Left renal cortex interstitium (tissue), 4 donors: ENCODE data around the gene IL1RAPL2. TPM values are rescaled to one million over a fixed set of nuclear protein-coding genes. Genes with fewer than 3 reads are reported as not detected.
A peak's percentile ranks its signal among the peaks of the same experiment; 100 is the strongest.
"Not testable (repeated sequence)": the region's sequence is repeated elsewhere in the genome, so short reads cannot be mapped to it uniquely, and the experiment has no call there.

Experiments
- DNase-seq, 4 donors: peaks; one replicate each; pipeline ENCODE4 v3.0.0-alpha.2; 2013; ENCODE audit warnings: low read depth in 4 of 4, low spot score in 2 of 4, missing footprints in 1 of 4
- polyA plus RNA-seq, 4 donors: library from polyadenylated mRNA; unstranded; fragments of 120-200 nt; gene quantifications; one replicate each; pipeline ENCODE4 v1.2.1, GENCODE V29; 2013; ENCODE audit not compliant: insufficient read length in 4 of 4

Gene IL1RAPL2
- polyA plus RNA-seq, 4 donors = 0.93 to 1.5 (median 1.3) TPM

DNA sequence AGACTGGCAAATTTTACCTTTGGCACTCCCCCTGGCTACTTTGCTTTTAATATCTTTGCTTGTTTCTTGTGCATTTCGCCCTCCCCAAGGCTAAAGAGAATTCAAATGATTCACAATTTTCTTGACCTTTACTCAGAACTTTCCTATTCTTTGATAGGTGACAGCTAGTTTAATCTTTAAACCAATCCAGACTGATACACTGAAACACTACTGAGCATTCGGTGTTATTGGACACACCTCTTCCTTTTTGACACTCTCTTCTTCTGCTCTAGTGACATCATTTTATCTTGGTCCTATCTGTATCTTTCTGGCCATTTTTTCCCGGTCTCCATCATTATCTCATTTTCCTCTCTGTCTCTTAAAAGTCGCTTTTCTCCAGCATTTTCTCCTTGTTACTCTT lies 103.1 kb downstream of the IL1RAPL2 start:
- DNase-seq = no peak

DNA sequence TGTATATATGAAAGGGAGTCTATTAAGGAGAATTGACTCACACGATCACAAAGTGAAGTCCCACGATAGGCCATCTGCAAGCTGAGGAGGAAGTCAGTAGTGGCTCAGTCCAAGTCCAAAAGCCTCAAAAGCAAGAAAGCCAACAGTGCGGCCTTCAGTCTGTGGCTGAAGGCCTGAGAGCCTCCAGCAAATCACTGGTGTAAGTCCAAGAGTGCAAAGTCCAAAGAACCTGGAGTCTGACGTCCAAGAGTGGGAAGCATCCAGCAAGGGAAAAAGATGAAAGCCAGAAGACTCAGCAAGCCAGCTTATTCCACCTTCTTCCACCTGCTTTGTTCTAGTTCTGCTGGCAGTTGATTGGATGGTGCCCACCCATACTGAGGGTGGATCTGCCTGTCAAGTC lies 104.1 kb downstream of the IL1RAPL2 start:
- no peak for DNase-seq

GRCh38 chrX:104677517-104677916 lies 111.5 kb downstream of the IL1RAPL2 start:
- not testable (repeated sequence) for DNase-seq

DNA sequence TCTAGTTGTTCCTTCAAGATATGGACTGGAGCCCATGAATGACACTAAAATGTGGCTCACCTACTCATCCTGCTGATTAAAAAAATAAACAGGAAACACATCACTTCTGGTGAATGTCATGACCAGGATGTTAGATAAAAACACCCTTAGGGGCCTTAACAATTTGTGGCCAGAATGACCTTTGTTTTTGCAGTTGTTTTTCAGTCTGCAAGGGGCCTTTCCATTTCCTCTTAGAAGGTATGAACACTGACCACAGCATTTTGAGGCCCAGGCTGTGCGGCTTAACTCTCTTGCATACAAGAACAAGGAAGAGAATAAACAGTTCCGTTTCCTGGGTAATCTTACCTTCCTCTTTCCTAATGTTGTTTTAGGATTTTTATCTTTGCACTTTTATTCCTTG lies 113.2 kb downstream of the IL1RAPL2 start:
- no peak for DNase-seq

- DNase-seq = no peak
Measured at GRCh38 chrX:104681214-104681613, 115.2 kb downstream of the IL1RAPL2 start.

- DNase-seq = no peak
Measured at GRCh38 chrX:104684077-104684476, 118.1 kb downstream of the IL1RAPL2 start.

- DNase-seq = no peak
Measured at GRCh38 chrX:104695593-104695992, 129.6 kb downstream of the IL1RAPL2 start.

DNA sequence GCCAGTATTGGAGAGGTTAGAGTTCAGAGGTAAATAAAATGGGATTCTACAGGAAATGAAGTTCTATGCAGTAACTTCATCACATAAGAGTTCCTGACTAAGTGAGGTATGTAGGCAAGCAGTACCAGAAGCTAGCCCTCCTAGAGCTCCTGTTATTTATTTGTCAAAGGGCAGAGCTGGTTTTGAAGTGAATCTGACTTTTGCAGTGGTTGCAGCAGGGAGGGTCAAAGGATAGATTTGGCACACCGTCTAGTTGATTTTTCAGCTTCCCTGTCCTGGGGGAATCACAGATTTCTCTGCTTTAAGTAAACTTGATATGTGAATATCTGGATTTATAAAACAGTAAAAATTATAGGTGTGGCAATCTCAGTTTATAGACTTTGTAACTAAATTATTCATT lies 130.7 kb downstream of the IL1RAPL2 start:
- no peak for DNase-seq

DNA sequence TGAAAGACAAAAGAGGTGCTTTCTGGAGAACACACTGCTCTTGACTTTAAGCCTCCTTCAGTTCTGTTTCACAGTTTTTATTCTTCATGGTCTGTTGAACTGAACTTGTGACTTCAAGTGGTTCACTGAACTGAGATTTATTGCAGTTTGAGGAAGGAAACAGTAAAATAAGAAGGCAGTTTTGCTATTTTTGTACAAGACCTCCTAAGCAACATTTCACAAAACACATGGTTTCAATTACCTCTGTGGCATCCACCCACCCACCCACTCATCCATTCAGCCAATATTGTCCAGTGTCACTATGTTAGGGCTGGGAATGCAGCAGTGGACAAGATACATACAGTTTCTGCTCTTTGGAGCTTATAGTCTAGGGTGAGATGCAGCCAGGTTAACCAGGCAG lies 131.3 kb downstream of the IL1RAPL2 start:
- peak; percentile 34 to 65 (median 52) for DNase-seq

DNA sequence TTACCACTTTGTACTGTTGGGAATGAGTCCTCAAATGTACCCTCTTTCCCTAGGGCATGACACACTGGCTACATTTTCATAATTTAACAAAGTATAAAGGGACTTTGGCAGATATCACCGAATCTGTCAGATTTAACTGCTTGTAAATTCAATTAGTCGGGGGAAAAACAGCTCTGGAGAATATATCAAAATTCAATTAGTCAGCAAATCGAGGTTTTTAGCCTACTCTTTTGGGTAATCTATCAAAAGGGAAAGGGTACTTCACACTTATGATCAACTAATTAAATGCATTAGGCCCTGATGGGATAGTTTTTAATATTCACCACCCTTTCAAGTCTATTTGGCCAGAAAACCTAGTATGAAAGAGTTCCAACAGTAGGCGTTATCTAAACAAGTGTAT lies 141.0 kb downstream of the IL1RAPL2 start:
- no peak for DNase-seq

GRCh38 chrX:104707572-104707971 lies 141.6 kb downstream of the IL1RAPL2 start:
- no peak for DNase-seq

DNA sequence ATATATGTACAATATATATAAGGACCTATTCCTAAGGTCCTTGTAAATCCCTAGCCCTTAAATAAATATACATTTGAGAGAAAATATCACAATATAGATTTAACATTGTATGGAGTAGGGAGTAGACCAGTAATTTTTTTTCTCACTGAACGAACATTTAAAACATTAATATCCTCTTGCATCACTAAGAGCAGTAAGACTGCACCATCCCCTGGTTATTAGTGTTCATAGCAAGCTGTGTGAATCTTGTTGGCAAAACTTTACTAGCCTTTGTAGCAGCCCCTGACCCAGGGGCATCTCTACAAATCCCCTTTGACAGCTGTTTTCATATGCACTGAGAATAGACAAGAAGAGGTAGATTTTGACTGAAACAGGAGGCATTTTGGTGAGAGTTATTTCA lies 146.5 kb downstream of the IL1RAPL2 start:
- no peak for DNase-seq

GRCh38 chrX:104721854-104722253 lies 155.9 kb downstream of the IL1RAPL2 start:
- no peak for DNase-seq

DNA sequence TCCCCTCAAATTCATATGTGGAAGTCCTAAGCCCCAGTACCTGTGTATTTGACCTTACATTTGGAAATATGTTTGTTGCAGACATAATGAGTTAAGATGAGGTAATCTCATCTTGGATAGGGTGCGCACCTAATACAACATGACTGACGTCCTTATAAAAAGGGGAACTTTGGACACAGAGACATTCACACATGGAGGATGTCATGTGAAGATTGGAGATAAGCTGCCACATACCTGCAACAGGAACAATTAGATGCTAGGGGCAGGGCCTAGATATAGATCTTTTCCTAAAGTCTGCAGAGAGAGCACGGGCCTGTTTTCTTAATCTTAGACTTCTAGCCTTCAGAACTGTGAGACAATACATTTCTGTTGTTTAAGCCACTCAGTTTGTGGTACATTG lies 162.5 kb downstream of the IL1RAPL2 start:
- no peak for DNase-seq

- no peak for DNase-seq
Measured at GRCh38 chrX:104742355-104742754, 176.4 kb downstream of the IL1RAPL2 start.

GRCh38 chrX:104745152-104745551 lies 179.2 kb downstream of the IL1RAPL2 start:
- DNase-seq = no peak

- DNase-seq = no peak
Measured at GRCh38 chrX:104749951-104750610, 184.1 kb downstream of the IL1RAPL2 start.

- DNase-seq = no peak
Measured at GRCh38 chrX:104762641-104763040, 196.6 kb downstream of the IL1RAPL2 start.

DNA sequence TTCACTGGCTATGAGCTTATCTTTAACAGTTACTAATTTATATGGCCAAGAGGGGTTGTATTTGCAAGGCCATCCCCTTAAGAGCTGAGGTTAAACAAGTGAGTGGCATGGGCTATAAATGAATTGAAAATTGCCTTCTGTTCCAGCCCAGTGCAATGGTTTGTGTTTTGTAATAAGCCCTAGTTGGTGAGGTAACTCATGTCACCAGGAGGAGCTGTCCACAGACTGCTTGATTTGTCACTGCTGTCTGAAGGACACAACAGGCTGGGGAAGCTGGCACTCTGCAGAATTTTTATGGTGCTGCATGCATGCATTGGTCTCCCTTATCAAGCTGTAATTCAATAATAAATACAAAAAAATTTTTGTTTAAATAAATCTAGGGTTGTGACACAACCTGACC lies 223.8 kb downstream of the IL1RAPL2 start:
- no peak for DNase-seq

DNA sequence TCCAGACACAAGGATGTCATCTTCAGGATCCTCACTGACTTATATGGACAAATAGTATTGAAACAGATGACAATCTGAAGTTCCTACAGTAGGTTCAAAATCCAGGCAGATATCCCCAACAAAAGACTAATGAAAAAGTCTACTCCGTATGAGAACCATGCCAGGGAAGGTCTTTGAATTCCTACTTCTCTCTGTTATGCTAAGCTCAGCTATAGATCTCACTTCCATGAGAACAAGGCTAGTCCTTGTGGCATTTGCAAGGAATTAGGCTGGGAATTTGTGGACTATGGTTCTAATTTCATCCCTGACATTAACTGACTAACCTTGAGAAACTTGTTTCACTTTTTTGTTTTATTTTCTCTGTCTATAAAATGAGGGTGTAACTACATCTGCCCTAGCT lies 229.8 kb downstream of the IL1RAPL2 start:
- no peak for DNase-seq

DNA sequence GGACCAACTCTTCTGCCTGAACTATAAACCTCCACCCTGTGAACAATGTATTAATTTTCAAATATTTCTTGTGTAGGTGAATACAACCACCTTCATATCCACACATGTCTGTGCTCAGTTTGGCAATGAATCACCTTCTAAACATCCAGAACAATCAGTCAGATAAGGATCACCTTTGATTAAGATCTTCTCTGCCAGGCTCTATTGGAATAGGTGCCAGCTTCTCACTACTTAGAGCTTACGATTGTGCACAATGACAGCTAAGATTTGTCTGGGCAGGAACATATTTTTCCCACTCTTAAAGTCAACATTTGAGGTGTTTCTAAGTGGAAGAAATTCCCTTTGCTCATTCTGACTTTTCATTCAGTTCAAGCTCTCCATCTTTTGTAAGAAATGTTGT lies 237.2 kb downstream of the IL1RAPL2 start:
- no peak for DNase-seq

DNA sequence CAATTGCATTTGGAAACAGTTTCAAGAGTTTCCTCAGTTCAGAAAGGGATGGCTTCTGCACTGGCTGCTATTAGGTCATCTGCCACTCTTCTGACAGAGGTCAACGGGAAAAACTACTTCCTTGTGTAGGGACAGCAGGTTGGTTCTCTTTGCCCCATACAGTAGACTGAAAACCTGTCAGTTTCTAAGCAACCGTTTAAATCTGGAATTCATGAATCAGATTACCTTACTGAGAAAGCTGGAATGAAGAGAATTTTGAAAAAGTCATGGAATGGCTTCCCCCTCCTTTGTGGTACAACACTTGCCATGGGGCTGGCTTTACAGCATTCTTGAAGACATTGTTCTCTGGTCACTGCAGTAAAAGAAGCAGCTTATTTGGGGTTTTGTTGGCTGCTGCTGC lies 240.3 kb downstream of the IL1RAPL2 start:
- DNase-seq = no peak

- no peak for DNase-seq
Measured at GRCh38 chrX:104833401-104833800, 267.4 kb downstream of the IL1RAPL2 start.
